Stimulated activated CD8-positive, alpha-beta memory T cell treated with anti-CD3 and anti-CD28 coated beads, Interleukin-7, amount 100 ng/mL, for 48 hours (primary cell): ENCODE results near the gene HIC1.

Experiments used
- DNase-seq, 2 donors: peaks; one replicate each; pipeline ENCODE4 v3.0.0-alpha.2; 2020; ENCODE audit warnings: low read depth in 1 of 2; ENCODE audit errors: extremely low read depth in 1 of 2

The HIC1 gene

DNA sequence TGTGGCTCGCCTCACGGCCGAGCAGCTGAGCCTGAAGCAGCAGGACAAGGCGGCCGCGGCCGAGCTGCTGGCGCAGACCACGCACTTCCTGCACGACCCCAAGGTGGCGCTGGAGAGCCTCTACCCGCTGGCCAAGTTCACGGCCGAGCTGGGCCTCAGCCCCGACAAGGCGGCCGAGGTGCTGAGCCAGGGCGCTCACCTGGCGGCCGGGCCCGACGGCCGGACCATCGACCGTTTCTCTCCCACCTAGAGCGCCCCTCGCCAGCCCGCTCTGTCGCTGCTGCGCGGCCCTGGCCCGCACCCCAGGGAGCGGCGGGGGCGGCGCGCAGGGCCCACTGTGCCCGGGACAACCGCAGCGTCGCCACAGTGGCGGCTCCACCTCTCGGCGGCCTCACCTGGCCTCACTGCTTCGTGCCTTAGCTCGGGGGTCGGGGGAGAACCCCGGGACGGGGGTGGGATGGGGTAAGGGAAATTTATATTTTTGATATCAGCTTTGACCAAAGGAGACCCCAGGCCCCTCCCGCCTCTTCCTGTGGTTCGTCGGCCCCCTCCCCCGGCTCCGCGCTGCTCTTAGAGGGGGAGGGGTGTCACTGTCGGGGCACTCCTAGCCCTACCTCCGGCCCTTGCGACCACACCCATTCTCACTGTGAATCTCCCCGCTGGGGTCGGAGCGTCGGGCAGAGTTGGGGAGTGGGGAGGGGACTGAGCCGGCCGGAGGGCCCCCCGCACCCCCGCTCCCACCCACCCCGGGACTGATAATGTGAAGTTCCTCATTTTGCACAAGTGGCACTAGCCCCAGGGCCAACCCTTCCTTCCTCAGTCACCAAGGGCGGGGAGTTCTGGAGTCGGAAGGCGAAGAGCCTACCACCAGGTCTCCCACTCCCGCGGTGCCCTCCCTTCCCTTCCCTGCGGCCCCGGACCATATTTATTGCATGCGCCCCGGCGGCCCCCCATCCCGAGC lies 4.0 kb downstream of the HIC1 start:
- DNase-seq, result peak in 1 of 2 donors; percentile 46

DNA sequence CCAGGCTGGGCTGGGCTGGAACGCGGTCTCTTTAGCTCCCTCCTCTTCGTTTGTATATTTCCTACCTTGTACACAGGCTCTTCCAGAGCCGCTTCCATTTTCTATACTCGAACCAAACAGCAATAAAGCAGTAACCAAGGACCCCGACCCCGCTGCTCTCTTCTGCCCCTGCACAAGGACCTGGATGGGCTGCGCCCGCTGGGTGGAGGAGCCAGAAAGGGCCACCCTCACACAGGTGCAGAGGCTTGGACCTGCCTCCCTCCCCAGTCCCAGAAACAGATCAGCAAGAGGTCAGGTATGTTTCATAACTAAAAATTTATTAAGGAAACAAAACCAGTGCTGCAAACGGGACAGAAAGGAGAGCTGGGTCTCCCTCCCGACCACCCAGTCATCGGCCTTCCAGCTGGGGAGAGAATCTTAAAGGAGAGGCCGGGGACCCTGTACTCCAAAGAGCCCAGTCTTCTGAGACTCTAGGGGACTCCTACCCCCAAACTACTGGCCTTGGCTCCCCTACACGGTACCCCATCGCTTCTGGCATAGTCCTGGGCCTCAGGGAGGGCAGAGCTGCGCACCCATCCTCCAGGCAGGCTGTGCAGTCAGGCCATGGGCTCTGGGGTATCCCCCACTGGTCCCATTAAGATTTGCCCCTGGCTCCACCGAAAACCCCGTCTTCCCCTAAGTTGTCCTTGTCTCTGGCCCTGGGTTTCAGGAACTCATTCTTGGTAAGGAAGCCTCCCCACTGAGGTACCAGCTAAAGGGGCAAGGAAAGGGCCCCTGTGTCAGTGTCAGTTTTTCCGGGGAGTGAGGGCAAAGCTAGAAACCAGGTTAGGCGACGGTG lies 4.9 kb downstream of the HIC1 start:
- no peak for DNase-seq

DNA sequence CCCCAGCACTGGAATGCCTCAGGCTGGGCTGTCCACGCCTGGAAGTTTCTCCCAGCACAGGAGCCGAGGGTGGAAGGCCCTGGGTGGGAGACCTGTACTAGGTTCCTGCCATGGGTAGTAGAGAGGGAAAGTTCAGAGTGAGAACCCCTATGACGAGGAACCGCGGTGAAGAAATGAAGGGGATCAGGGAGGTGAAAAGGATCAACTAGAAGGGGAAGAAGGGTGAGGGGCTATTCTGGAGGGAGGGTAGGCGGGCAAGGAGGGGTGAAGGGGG lies 5.4 kb downstream of the HIC1 start:
- DNase-seq, result no peak

DNA sequence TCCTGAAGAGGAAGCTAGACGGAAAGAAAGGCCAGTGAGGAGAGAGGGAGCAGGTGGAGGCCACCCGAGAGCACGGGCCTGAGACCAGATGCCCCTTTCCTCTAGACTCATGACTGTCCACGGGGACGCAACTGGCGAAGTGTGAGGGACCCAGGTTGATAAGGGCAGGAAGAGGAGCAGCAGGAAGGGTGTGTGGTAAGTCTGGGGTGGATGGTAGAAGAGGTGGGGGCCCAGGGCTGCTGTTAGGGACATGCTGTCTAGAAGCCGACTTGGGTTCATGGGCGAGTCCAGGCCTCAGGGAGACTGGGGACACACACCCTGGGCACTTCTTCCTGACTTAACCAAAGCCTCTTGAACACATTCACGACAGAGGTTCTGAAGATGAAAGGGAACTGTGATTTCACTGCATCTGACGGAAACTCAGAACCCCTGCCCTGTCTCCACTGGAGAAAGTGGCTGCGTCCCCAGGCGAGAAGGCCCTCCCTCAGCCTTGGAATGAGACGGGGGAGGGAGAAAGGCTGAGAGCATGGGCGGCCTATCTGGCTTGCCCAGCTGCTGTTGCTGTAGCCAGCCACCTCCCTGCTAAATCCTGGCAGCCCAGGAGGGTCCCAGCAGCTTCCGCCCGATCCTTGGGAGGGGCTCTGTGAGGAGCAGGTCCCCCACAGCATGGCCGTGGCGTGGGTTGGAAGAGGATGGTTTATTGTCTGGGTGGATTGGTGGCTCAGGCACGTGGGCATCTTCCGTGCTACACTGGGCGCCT lies 6.0 kb downstream of the HIC1 start:
- no peak for DNase-seq

DNA sequence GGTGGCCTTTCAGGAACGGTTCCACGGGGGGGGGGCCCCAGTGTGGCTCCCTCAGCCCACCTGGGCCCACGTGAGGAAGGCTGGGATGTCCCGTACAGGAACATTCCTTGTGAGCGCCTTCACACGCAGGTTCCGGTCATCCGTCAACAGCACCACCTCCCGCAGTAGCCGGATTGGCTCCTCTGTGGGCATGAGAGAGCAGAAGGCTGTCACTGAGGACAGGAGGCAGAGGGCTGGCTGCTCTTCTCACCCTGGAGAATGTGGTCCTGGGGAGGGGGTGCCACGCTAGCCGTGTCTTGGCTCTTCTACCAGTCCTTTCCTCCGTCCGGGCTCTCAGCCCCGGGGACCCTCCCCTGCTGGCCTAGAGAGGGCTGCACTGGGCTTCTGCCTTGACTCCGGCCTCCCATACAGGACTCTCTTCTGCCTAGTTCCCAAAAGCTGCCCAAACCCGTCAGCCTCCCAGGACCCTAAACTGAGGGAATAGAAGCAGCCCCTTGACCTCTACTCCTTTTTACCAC lies 6.6 kb downstream of the HIC1 start:
- no peak for DNase-seq

DNA sequence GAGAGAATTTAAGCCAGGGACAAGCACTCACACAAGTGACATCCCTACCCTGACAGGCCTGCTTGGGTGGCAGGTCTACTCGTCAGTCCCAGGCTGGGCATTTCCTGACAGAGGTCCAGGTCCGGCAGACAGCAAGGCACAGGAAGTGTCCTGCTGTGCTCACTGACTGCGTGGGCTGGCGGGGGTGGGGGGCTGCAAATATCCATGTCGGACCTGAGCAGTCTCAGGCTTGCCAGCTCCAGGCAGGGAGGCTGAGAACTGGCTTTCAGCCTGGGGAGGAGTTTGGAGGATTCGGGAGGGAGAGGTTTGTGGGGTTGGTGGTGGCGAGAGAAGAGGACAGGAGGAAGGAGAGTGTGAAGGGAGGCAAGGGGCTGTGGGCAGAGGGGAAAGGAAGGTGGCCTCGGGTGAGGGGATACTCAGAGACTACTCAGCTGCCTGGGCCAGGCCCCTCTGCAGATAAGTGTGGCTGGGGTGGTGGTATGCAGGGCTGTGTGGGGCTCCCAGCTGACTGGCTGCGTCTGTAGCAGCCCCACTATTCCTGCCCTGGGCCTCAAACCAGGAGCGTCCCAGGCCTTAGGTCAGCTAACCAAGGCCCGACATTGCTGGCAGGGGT lies 7.8 kb downstream of the HIC1 start:
- DNase-seq, result no peak

DNA sequence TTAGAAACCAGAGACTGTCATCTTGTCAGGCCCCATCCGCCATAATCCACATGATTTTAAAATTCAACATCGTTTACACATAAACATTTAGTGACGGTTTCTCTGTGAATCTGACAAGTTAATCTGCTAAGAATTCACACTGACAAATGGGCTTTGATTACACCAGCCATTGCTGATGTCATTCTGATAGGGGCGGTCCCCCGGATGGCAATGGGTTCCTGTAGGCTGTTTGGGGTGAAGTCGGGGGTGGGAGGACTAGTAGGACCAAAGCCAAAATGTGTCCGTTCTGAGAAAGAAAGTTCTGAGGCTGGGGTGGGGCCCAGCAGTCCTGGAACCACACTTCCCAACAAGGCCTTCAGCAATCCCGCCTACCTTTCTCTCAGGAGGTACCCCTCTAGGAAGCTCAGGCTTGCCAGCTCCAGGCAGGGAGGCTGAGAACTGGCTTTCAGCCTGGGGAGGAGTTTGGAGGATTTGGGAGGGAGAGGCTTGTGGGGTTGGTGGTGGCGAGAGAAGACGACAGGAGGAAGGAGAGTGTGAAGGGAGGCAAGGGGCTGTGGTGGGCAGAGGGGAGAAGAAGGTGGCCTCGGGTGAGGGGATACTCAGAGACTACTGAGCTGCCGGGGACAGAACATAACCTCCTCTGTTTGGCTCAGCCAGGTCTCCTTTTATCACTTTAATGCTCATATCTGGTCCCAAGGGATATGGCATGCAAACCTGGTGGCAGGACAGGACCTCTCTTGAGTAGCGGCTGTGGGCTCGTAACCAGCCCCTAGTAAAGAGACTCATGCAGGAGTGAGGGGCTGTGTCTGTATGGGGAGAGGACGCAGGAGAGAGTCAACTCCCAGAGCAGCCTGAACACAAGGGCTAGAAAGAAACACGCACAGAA lies 8.6 kb downstream of the HIC1 start:
- DNase-seq, result no peak

DNA sequence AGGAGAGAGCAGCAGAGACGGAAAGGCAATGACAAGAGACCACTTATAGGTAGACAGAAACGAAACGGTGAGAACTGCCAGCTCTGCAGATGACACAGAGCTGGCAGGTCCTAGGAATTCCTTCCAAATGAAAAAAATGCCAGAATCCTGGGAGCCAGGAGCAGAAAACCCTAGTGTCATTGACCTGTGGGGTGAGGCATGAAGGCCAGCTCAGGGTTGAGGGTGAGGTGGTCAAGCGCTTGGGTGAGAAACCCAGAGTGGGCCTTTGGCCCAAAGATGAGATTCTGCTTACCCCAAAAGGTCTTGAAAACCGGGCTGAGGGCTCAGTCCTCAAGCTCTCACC lies 9.2 kb downstream of the HIC1 start:
- no peak for DNase-seq

DNA sequence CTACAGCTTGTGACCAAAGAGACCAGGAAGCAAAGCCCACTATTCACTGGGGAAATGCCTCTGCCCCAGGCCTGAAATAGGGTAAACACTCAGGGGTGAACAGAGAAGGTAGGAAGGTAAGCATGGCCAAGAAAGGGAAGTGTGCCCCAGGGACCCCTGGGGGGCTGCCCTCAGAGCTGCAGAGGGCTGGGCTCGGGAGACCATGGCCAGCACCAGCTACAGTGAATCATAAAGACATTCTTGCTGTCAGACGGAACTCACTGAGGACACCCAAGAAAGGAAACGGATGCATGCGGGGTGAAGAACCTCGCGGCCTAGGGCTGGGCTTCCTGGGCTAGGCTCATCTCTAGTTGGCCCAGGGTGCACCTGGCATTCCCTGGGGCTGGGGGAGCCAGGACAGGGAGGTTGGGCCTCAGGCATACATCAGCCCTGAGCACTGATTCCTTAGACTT lies 9.6 kb downstream of the HIC1 start:
- no peak for DNase-seq

DNA sequence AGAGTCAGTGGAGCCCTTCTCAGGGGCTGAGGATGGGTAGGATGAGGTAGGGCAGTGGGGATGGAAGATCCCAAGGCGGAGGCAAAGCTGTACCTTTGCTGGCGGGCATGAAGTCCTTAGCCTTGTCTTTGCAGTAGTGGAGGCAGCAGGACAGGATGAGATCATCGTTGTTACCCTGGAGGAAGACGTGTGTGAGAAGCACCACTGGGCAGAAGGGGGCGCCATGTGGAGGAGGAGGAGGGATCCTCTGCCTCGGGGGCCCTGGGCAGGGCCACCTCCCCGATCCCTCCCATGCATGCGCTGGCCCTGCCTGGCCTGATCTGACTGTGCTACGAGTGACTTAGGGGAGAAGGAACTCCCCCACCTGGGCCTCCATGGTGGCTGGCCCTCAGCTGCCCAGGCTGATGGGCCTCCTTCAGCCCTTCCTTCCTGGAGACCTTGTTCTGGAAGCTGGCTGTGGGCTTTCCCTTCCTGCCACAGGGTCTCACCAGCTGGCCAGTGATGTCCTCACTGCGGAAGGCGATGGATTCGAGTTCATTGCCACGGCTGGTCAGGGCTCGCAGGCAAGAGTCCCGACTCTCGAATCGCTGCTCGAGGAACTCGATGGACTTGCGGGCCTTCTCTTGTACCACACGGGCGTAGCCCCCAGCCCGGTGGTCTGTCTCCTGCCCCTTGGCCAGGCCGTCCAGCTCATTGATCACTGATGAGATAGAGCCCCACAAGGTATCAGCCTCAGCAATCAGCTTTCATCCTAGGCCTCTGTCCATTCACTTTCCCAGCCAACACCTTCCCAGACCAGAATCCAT lies 10.3 kb downstream of the HIC1 start:
- DNase-seq, result peak in 1 of 2 donors; percentile 63

DNA sequence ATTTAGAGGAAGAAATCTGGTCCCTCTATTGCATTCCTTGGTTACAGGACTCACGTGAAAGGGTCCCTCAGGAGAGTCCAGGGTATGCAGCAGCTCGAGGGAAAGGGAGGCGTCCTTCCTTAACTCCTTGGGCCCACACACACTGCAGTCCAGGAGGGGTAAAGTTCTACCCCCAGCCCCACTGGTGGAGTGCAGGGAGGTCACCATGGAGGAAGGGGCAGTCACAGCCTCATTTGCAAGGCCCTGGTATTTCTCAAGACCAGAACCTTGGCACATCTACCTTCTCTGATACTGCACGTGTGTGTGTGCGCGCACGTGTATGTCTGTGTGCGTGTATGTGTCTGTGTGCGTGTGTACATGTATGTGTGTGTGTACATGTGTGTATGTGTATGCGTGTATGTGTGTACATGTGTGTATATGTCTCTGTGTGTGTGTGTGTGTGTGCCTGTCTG lies 11.1 kb downstream of the HIC1 start:
- DNase-seq, result no peak

DNA sequence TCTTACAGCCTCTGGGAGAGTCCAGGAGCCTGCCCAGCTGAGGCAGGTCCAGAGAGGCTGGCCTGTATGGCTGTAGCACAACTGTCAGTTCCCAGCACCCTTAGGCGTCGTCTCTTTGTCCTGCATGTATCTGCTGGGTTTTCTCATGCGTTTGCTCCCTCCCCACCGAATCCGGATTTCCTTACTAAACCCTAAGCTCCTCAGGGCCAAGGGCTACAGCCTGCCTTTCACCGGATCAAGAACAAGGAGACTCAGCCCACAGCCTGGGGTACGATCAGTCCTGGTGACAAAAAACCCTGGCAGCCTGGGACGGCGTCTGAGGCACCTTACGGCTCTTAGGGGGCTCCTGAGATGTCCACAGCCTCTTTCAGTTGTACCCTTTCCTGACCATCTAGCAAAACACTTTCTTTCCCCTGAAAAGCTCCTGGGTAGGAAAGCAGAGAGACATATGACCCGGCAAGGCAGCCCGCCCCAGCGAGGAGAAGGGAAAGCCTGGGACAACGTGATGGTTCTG lies 12.2 kb downstream of the HIC1 start:
- DNase-seq, result no peak

DNA sequence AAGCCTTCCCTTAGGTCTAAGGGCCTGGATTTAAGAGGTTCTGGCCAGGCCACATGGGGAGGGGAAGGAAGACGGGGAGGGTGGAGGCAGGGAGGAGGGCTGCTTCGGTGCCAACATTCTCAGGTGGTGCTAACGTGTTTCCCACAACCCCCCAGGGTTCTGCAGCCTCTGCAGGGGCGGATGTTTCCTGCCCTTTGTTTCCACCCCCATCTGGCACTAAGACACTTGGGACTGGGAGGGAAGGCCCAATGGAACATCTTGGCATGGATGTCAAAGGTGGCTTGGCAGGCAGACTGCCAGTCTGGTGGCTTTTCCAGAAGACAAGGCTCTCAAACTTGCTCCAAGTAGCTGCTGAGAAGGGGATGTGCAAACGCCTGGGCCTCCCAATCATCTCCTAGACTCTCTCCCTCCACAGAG lies 12.7 kb downstream of the HIC1 start:
- no peak for DNase-seq

DNA sequence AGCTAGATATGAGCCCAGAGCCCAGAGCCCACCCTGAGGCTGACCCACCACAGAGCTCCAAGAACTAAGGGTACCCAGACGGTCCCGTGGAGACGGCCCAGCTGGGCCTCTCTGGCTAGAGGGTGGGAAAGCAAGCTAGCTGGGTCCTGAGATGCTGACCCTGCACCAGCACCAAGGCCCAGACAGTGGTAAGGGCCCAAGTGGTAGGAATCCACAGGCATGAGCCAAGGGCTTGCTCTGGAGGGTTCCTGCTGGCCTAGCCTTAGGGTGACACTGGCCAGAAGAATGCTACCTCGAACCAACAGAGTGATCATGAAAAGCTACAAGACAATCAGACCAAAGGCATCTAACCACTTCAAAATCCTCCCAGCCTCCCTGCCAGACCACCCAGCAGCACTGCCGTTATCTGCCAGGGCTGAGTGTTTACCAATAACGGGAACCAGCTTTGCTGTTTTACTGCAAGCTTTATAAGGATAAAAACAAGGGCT lies 13.2 kb downstream of the HIC1 start:
- DNase-seq, result no peak

DNA sequence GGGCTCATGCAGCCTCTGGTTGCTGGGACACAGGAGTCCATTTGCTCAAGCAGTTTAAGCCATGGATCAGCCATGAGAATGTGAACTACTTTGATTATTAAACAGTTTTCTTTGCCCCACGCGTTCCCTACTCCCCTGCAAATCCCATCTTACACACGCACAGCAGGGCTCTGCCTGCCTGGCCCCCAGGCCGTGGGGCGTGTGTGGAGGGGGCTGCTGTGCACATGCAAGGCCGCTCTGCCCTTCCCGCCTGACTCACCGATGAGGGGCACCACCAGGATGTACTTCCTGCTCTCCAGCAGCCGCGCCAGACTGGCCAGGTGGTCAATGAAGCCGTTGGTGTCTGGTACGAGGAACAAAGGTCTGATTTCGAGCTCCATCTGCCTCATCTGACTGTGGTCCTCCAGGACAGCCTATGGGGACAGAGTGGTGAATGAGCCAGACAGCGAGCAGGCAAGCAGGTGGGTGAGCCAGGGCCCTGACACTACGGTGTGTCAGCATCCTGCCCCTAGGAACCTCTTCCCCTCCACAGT lies 13.7 kb downstream of the HIC1 start:
- peak in 1 of 2 donors; percentile 50 for DNase-seq

DNA sequence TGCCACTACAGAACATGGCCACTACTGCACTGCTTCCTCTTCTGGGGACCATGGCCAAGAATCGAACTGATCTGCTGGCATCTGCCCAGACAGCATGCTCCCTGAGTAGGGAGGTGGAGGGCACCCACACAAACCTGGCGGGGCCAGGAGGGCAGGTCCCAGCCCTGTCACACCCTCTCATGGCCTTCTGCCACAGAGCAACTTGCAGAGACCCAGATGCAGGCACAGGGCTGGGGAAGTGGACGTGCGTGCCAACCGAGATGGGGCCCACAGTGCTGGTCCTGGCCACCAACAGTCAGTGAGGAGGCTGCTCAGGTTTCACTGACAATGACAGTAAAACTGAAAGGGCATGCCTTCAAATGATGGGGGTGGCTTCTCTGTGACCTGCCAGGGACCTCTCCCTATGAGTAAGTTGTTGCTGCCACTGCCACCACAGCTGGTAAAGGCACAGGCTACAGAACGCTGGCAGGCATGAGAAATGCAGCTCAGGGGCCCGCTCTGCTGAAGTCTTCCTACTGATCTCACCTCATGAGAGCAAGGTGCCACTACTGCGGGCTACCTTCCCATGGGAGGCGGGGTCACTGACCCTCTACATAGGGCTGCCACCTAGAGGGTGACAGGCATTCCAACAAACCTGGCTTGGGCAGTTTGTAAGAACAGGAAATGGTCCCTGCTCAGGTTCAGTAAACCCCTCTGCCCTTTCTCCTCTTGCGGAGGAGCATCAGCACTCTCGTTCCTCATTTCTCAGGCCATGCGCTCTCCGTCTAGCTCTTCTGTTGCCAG lies 15.5 kb downstream of the HIC1 start:
- DNase-seq, result peak in 1 of 2 donors; percentile 87

DNA sequence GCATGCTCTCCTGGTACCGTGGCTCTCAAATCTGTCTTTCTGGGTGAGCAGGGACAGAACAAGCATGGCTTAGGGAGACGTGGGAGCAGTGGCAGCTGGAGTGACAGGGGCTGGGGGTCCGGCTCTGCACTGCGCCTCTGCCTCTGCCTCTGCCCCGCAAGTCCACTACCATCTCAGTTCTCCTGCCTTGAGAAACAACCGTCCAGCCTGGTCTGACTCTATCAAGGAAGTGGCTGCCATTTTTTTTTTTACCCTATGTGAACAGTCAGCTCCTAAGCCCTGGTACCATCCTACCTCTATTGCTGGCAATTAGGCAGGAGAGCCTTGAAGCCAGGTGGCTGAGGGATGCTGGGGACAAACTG lies 16.1 kb downstream of the HIC1 start:
- DNase-seq, result no peak
